K562 (cell line): ENCODE measurements around the gene PCSK6.

Experiments
- MAZ ChIP-seq, 2 experiments: fragments of 450-650 bp in 1 of 2; sonication (generic) in 1 of 2; formaldehyde crosslinking; IDR thresholded peaks in 1 of 2; conservative IDR thresholded peaks in 1 of 2; 2 replicates each; pipeline versions ENCODE4 v1.4.0 to v1.5.0; 2020; ENCODE audit warnings: mild to moderate bottlenecking in 1 of 2, missing genetic modification reagents in 1 of 2
- XRCC5 ChIP-seq: fragments of 200-400 bp; formaldehyde crosslinking; IDR thresholded peaks from 2 replicates; pipeline ENCODE4 v1.6.1; 2017; ENCODE audit warnings: low read depth, mild to moderate bottlenecking, low read length

DNA sequence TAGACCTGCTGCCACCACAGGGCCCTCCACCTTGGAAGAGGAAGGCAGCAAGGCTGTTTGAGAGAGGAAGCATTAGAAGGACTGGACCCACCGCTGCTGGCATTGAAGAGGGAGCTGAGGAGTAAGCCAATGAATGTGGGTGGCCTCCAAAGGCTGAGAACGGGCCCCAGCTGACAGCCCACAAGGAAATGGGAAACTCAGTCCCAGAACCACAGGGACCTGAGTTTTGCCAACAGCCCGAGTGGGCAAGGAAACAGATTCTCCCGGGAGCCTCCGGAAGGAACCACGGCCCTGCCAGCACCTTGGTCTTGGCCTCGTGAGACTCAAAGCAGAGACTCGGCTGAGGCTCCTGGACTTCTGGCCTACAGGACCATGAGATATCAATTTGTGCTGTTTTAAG, 99.0 kb downstream of the PCSK6 start:
- no peak for TF ChIP-seq MAZ (CRISPR knock-in tag; conservative IDR thresholded peaks at IDR 0.05 in 1 of 2, IDR thresholded peaks at IDR 0.05 in 1 of 2)
- no peak for TF ChIP-seq XRCC5
